PFSK-1 (cell line): ENCODE measurements around the gene ZNF407. TPM values are rescaled to one million over a fixed set of nuclear protein-coding genes. Genes with fewer than 3 reads are reported as not detected.

ENCODE experiments used
- FOXP2 ChIP-seq: optimal IDR thresholded peaks from 2 replicates; pipeline ENCODE3; 2011; ENCODE audit warnings: borderline replicate concordance, control low read depth, inconsistent platforms; ENCODE audit not compliant: insufficient read depth; ENCODE audit errors: extremely low read length, extremely low read depth
- POLR2AphosphoS5 ChIP-seq: IDR thresholded peaks from 2 replicates; pipeline ENCODE4 v1.6.1; 2012; ENCODE audit warnings: low read depth, mild to moderate bottlenecking, control low read depth, low read length, moderate library complexity
- REST ChIP-seq, 2 experiments: IDR thresholded peaks; 2 replicates each; pipeline versions ENCODE4 v1.6.1 to v1.8.0; 2011 to 2012; ENCODE audit warnings: low read depth in 2 of 2, low read length in 2 of 2, control low read depth in 1 of 2, inconsistent platforms in 1 of 2, mild to moderate bottlenecking in 1 of 2, moderate library complexity in 1 of 2; ENCODE audit not compliant: insufficient read depth in 1 of 2
- SIN3A ChIP-seq: IDR thresholded peaks from 2 replicates; pipeline ENCODE4 v1.6.1; 2012; ENCODE audit warnings: mild to moderate bottlenecking, low read length, moderate library complexity, borderline replicate concordance; ENCODE audit not compliant: insufficient read depth
- TAF1 ChIP-seq: IDR thresholded peaks from 2 replicates; pipeline ENCODE4 v1.6.1; 2012; ENCODE audit warnings: low read length, control low read depth, borderline replicate concordance; ENCODE audit not compliant: insufficient read depth
- polyA plus RNA-seq: library from polyadenylated mRNA; unstranded; fragments of >200 nt; gene quantifications from one replicate; pipeline ENCODE4 v1.2.1, GENCODE V29; 2012; ENCODE audit warnings: low read depth, missing spikeins; ENCODE audit not compliant: insufficient read length

The ZNF407 gene
- polyA plus RNA-seq = 3.6 TPM

- TF ChIP-seq REST (IDR thresholded peaks at IDR 0.05; ENCODE audit: insufficient read depth in 1 of 2, low read depth in 2 of 2, low read length in 2 of 2) (no peak), SIN3A (peak; percentile 32; the same call in 1 of the 2 replicates), POLR2AphosphoS5 (peak; percentile 71; the same call in 1 of the 2 replicates), FOXP2 (peak; percentile 28), TAF1 (peak; percentile 67; the same call in 1 of the 2 replicates)
Observed at GRCh38 chr18:74597662-74598349, at the start of gene ZNF407. TSS of gene ZNF407 (plus strand) at chr18:74597870. CDS start at chr18:74631020, 33,150 bp downstream.

- TF ChIP-seq FOXP2 = no peak
- no peak for TF ChIP-seq TAF1
- TF ChIP-seq POLR2AphosphoS5 = no peak
- TF ChIP-seq REST (IDR thresholded peaks at IDR 0.05; ENCODE audit: insufficient read depth in 1 of 2, low read depth in 2 of 2, low read length in 2 of 2) = no peak
- TF ChIP-seq SIN3A = no peak
Observed at GRCh38 chr18:74549591-74550104, 48.0 kb upstream of the ZNF407 start.

GRCh38 chr18:74550886-74551285 is 46.8 kb upstream of the ZNF407 start:
- no peak for TF ChIP-seq TAF1
- TF ChIP-seq REST (IDR thresholded peaks at IDR 0.05; ENCODE audit: insufficient read depth in 1 of 2, low read depth in 2 of 2, low read length in 2 of 2) = no peak
- TF ChIP-seq SIN3A = no peak
- TF ChIP-seq POLR2AphosphoS5 = no peak
- TF ChIP-seq FOXP2 = no peak

GRCh38 chr18:74551452-74551851 is 46.2 kb upstream of the ZNF407 start:
- TF ChIP-seq FOXP2 (no peak), REST (IDR thresholded peaks at IDR 0.05; ENCODE audit: insufficient read depth in 1 of 2, low read depth in 2 of 2, low read length in 2 of 2) (no peak), TAF1 (no peak), SIN3A (no peak), POLR2AphosphoS5 (no peak)
